Lung (tissue), 12 donors: Measurements from ENCODE around the gene SRRM1. TPM values are rescaled to one million over a fixed set of nuclear protein-coding genes. Genes with fewer than 3 reads are reported as not detected.

Experiments
- ATAC-seq: fragments of 200-7000 bp; cut with Tn5 transposase; one replicate; pipeline ENCODE4 v1.9.1; 2020; ENCODE audit warnings: moderate number of reproducible peaks; ENCODE audit not compliant: insufficient read depth, low FRiP score
- DNase-seq, 3 donors: peaks; one replicate each; pipeline ENCODE4 v3.0.0-alpha.2; 2013 to 2017
- H3K27ac ChIP-seq, 2 donors: one replicate each; pipeline ENCODE4 v1.5.1; 2013; ENCODE audit warnings: mild to moderate bottlenecking in 2 of 2, moderate library complexity in 2 of 2, control low read depth in 1 of 2, inconsistent platforms in 1 of 2, low read depth in 1 of 2, low read length in 1 of 2
- H3K27me3 ChIP-seq, 3 donors: one replicate each; pipeline ENCODE4 v1.5.1; 2013; ENCODE audit warnings: low read length in 2 of 3; ENCODE audit not compliant: control insufficient read depth in 3 of 3, insufficient read depth in 3 of 3
- H3K36me3 ChIP-seq, 4 donors: one replicate each; pipeline ENCODE4 v1.5.1; 2013; ENCODE audit warnings: low read length in 4 of 4, mild to moderate bottlenecking in 1 of 4, moderate library complexity in 1 of 4; ENCODE audit not compliant: control insufficient read depth in 4 of 4, insufficient read depth in 4 of 4
- H3K4me1 ChIP-seq, 5 donors: one replicate each; pipeline ENCODE4 v1.5.1; 2013; ENCODE audit warnings: low read length in 5 of 5, mild to moderate bottlenecking in 2 of 5, moderate library complexity in 1 of 5; ENCODE audit not compliant: control insufficient read depth in 5 of 5, insufficient read depth in 5 of 5
- H3K4me3 ChIP-seq: one replicate; pipeline ENCODE4 v1.5.1; 2013; ENCODE audit warnings: mild to moderate bottlenecking, control low read depth, moderate library complexity
- H3K9ac ChIP-seq, 2 donors: one replicate each; pipeline ENCODE4 v1.5.1; 2013; ENCODE audit warnings: low read length in 2 of 2, control low read depth in 1 of 2; ENCODE audit not compliant: insufficient read depth in 1 of 2
- H3K9me3 ChIP-seq, 4 donors: one replicate each; pipeline ENCODE4 v1.5.1; 2013; ENCODE audit warnings: low read length in 3 of 4, mild to moderate bottlenecking in 1 of 4, moderate library complexity in 1 of 4; ENCODE audit not compliant: control insufficient read depth in 4 of 4, insufficient read depth in 3 of 4
- WGBS, 2 donors: extraction: QIAGEN DNeasy Blood & Tissue Kit; methylation state at CpG; one replicate each; pipeline ENCODE4 v1.1.7; 2013; 5-methylcytosine and 5-hydroxymethylcytosine counted together
- polyA plus RNA-seq, 2 donors: library from polyadenylated mRNA; stranded (reverse); fragments of 200-250 nt; gene quantifications; one replicate each; pipeline ENCODE4 v1.2.1, GENCODE V29; 2013
- total RNA-seq, 2 donors: library from RNA; depleted of rRNA in 1 of 2; stranded (reverse); fragments of >200 nt in 1 of 2; gene quantifications; one replicate each; pipeline ENCODE4 v1.2.1, GENCODE V29; 2014 to 2021
- TF ChIP-seq, protein P1 (sequence below): IDR thresholded peaks from 2 replicates; pipeline ENCODE4 v1.5.1; 2012; ENCODE audit warnings: mild to moderate bottlenecking; ENCODE audit errors: control extremely low read depth, extremely low read depth
- donor health status: control.
- donor health status: control.
- donor health status: Bipolar disorder and iron deficiency.
- donor health status: healthy.
- donor health status: DM: yes; HTN: yes; CAD: no.

SRRM1 gene
- total and polyA plus RNA-seq, 4 donors, result 37.4 to 95.8 (median 67.4) TPM

DNA sequence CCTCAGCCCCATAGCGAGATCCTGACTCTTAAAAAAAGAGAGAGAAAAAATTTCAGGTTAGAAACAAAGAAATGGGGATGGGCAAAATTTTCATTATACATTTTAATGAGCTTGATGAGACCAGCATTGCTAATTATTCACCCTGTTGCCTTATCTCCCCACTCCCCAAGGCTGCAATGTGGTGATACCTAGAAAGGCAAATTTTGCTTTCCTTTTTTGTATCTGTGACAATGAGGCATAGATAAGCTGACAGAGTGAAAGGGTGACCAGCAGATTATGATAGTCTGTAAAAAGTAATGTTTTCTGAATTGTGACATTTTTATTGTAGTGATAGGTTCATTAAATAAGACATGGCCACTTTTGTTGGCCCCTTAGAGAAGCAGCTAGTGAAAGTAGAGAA is 12.9 kb downstream of the SRRM1 start:
- no peak overlapping the region for H3K4me3 ChIP-seq
- H3K27ac ChIP-seq, result no peak overlapping the region
- H3K9me3 ChIP-seq, result no peaks in the 10 kb centered on the region
- DNase-seq (no peak), ATAC-seq (no peak)
- TF ChIP-seq, protein P1, sequence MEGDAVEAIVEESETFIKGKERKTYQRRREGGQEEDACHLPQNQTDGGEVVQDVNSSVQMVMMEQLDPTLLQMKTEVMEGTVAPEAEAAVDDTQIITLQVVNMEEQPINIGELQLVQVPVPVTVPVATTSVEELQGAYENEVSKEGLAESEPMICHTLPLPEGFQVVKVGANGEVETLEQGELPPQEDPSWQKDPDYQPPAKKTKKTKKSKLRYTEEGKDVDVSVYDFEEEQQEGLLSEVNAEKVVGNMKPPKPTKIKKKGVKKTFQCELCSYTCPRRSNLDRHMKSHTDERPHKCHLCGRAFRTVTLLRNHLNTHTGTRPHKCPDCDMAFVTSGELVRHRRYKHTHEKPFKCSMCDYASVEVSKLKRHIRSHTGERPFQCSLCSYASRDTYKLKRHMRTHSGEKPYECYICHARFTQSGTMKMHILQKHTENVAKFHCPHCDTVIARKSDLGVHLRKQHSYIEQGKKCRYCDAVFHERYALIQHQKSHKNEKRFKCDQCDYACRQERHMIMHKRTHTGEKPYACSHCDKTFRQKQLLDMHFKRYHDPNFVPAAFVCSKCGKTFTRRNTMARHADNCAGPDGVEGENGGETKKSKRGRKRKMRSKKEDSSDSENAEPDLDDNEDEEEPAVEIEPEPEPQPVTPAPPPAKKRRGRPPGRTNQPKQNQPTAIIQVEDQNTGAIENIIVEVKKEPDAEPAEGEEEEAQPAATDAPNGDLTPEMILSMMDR, result no peak
- 100% methylated on average over 1 of the region's 1 CpG for WGBS, 2 donors
- no peak overlapping the region for H3K9ac ChIP-seq
- H3K4me1 ChIP-seq, result no peaks in the 10 kb centered on the region
- no peaks in the 10 kb centered on the region for H3K27me3 ChIP-seq
- H3K36me3 ChIP-seq, result peaks cover 23 to 64% (median 38%) of the 10 kb centered on the region in 4 donors

DNA sequence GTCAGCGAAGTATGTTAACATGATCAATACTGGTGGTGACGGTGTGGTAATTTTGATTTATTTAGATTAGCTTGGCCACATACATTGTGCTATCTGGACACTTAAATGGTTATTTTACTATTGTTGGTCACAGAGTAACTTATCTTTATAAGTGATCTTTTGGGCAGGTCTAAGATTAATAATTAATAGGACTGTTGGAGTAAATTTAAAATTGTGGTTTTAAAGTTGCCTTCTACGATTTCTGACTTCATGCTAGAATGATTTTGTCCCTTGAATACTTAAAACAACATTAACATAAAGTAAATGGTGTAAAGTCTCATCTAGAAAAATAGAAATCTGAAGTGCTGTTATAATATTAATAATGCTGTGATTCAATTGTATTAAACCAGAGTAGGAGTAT is 14.7 kb downstream of the SRRM1 start:
- 84 to 93% methylated on average over 3 of the region's 3 CpGs for WGBS, 2 donors
- Histone ChIP-seq H3K27me3 (no peaks in the 10 kb centered on the region), H3K36me3 (peaks cover 24 to 61% (median 41%) of the 10 kb centered on the region in 4 donors), H3K4me3 (no peak overlapping the region), H3K4me1 (no peaks in the 10 kb centered on the region), H3K9ac (no peak overlapping the region), H3K9me3 (no peaks in the 10 kb centered on the region), H3K27ac (no peak overlapping the region)
- no peak for ATAC-seq
- TF ChIP-seq, protein P1, result no peak
- DNase-seq, result no peak

DNA sequence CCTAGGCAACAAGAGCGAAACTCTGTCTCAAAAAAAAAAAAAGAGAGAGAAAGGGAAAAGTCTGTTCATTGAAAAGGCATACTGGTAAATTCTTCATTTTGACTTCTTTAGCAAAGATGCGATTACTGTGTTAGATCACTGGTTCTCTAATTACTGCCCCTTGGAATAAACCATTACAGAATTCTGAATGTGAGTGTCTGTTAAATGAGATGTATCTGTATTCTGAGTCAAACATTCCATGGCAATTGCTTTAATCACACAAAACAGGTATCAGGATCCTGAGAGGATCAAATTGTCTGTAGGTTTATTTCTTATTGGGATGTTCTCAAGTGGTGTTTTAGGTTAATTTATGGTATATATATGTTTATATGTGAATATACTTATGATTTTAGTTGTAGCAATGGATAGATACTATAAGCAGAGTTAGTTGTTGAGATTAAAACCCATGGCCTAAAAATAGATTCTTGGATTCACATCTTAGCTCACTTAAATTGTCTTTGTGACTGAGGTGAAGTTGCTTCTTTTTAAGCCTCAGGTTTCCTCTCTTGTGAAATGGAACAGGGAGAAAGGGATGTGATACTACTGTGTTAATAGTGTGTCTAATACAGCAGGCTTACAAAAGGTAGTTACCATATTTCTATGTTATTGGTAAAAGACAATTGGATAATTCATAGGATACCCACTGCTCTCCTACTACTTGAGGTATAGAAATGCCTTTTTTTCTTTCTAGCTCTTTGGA is 16.2 kb downstream of the SRRM1 start:
- no peaks in the 10 kb centered on the region for H3K4me1 ChIP-seq
- DNase-seq, result no peak
- no peak overlapping the region for H3K4me3 ChIP-seq
- TF ChIP-seq, protein P1, result no peak
- peaks cover 24 to 55% (median 38%) of the 10 kb centered on the region in 4 donors for H3K36me3 ChIP-seq
- ATAC-seq, result no peak
- H3K9me3 ChIP-seq, result no peaks in the 10 kb centered on the region
- no peak overlapping the region for H3K9ac ChIP-seq
- H3K27ac ChIP-seq, result no peak overlapping the region
- 98 to 100% methylated on average over 2 of the region's 2 CpGs for WGBS, 2 donors
- no peaks in the 10 kb centered on the region for H3K27me3 ChIP-seq
